SKM-1 treated with dmso at 0.1 percent for 144 hours (cell line): ENCODE measurements around the gene CFDP1.
"Not testable (repeated sequence)": the region's sequence is repeated elsewhere in the genome, so short reads cannot be mapped to it uniquely, and the experiment has no call there.

ENCODE experiments used
- DNase-seq: peaks from one replicate; lab custom pipeline; 2025; ENCODE audit not compliant: unreplicated experiment; lab: John Stamatoyannopoulos, UW

Gene CFDP1

GRCh38 chr16:75301804-75302203, 131.5 kb downstream of the CFDP1 start:
- DNase-seq = no peak

DNA sequence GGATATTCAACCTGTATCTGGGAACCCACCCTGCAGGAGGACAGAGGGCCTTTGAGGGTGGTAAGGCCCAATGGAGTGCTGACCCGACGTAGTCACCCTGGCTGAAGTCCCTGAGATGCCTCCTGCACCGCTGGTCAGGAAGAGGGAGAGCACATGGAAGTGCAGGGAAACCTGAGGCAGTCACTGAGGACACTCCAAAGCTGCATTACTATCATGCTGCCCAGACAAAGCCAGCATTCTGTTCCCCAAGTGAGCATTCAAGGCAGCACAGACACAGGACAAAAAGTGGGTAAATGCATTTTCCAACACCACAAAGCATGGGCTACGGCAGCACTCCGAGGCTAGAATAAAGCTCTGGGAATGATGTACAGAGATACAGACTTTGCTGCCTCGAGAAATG, 135.0 kb downstream of the CFDP1 start:
- no peak for DNase-seq

GRCh38 chr16:75296606-75297005, 136.7 kb downstream of the CFDP1 start:
- DNase-seq = no peak

DNA sequence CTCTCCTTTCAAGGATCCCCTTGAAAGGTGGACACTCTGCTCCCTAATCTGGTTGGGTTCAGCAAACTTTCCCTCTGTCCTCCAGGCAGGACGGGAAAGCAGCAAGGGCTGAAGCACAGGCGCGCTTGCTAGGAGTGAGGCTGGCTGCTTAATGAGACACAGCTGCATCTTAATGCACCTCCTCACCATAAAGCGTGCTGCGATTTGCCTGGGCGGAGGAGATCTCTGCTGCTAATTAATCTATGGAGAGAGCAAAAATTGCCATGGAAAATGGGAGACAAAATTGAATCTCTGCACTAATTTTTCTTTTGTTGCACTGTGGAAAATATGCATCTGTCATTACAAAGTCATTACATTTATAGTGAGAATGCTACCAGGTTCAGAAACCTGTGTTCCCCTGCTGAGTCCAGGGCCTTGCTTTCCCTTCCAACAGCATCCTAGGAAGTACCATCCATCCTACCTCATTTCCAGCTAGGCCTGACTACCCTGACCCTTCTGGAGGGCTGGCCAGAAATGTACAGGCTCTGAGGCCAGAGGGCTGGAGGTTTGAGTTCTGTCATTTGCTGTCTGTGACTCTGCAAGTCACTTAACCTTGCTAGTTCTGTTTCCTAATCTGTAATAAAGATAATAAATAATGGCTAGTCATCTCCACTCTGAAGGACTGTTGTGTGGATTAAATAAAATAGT, 138.4 kb downstream of the CFDP1 start:
- no peak for DNase-seq

- no peak for DNase-seq
Measured at GRCh38 chr16:75293772-75294171, 139.5 kb downstream of the CFDP1 start.

DNA sequence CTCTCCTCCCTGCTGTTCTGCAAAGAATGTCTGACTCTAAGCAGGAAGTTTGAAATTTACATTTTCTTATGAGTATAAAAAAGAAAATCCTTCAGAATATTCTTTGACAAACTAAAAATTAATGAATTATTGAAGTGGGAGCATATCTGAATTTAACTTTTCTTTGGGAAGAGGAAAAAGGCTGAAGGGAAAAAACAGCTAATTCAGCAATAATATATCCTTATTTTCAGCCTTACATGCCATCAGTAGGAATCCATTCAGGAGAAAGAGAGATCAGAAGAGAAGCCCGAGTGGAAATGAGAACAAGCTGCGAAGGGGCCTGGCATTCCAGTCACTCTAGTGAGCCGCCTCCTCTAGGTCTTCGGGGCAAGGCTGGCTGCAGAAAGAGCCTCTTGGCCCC, 140.1 kb downstream of the CFDP1 start:
- DNase-seq = no peak

DNA sequence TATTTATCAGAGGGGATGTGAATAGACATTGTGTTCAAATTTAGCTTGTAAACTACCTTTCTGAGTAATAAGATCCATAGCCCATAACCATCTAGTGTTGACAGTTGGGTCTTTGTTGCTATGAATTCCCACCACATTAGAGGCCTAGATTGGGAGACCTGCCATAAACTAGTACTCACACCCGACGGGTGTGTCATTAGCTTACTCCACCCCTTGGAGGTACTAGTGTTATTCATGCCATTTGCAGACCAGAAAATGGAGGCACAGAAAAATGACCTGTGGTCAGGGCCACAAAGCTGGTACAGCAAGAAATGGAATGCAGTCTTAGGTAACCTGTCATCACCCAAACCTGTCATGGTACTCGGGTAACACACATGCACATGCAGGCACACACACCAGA, 140.6 kb downstream of the CFDP1 start:
- DNase-seq = no peak

DNA sequence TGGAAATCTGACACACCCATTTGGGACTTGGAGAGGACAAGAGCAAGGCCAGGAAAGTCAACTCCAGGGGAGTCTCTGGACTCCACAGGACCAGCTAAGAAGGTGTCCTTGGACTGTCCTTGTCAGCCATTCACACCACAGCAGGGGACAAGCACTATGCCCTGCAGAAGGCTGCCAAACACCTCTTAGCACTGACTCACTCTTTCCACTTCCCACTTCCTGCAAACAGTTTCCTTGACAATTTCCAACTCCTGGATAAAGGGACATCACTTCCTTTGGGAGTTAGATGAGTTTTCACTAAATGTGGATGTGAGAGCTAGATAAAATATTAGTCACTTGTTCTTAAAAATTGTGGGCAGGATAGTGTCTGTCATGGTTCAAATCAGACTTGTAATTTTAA, 144.1 kb downstream of the CFDP1 start:
- no peak for DNase-seq

GRCh38 chr16:75288596-75289120, 144.6 kb downstream of the CFDP1 start:
- DNase-seq = no peak

DNA sequence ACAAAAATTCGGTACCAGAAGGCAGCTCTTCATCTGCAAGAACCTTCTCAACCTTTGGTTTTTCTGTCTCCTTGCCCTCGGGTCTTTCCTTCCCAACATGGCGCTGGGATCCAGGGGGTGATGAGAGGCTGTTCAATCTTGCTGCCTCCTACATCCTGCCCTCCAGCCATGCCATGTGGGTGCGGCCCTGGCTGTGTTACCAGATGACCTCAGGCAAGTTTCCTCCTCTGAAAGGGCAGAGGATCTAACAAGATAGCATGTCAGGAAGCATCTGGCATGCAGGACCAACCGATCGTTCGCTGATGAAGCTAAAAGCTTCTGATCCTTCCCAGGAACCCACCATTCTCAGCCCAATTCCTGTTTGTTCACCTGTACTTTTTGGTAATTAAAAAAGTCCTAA, 145.1 kb downstream of the CFDP1 start:
- DNase-seq = no peak

DNA sequence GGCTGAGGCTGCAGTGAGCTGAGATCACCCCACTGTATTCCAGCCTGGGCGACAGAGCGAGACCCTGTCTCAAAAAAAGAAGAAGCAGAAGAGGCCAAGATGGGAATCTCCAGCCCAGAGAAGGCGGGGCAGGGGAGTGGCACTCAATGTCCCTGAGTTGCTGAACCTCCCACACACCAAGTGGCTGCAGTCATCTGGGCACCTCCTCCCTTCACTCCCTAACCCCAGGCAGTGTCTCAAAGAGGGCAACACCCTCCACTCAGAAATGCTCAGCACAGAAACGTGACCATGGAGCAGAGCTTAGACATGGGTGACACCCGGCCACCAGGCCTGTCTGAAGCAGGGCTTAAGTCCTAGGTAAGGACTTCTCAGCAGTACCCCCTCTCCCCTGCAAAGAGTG, 145.6 kb downstream of the CFDP1 start:
- no peak for DNase-seq

GRCh38 chr16:75286389-75286788, 146.9 kb downstream of the CFDP1 start:
- no peak for DNase-seq

DNA sequence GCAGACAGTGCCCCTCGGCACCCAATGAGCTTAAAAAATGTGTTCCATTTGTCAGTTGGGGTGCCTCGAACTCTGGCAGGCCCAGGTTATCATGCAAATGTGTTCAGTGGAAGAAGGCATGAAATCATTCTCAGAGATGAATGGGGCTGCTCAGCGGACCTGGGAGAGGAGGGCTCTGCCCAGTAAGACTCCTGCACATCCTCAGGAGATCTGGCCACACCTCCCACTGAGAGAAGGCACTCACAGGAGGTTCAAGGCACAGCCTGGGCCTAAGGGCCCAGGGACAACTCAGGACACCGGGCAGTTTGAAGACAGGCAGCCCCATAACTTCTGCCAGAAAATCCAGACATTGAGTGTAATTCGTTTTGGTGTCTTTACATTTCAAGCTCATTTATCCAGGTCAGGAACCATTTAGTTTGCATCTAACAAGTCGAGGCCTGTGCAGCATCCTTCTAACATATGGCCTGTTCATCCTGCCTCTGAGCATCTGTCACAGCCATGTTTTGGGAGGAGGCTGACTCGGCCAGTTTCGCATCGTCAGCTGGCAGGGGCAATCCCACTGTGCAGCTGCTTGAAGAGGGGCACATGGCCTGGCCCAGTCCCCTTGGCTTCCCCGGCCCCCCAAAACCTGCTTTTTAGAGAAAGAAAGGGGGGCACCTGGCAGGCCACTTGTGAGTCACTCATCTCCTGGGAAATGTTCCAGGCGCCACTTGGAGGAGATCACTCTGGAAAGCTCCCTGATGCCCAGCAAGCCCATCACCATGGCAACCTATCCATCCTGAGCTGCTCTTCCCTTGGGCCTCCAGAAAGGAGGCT, 150.6 kb downstream of the CFDP1 start:
- no peak for DNase-seq

DNA sequence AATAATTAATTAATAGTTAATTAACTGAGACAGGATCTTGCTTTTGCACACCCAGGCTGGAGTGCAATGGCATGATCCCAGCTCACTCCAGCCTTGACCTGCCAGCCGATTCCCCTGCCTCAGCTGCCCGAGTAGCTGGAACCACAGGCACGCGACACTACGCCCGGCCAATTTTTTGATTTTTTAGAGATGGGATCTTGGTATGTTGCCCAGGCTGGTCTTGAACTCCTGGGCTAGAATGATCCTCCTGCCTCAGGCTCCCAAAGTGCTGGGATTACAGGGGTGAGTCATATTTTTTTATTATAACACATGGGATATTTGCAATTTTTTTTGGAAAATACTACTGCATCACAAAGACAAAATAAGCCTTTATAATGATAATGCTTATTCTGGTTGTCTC, 151.5 kb downstream of the CFDP1 start:
- DNase-seq = no peak

DNA sequence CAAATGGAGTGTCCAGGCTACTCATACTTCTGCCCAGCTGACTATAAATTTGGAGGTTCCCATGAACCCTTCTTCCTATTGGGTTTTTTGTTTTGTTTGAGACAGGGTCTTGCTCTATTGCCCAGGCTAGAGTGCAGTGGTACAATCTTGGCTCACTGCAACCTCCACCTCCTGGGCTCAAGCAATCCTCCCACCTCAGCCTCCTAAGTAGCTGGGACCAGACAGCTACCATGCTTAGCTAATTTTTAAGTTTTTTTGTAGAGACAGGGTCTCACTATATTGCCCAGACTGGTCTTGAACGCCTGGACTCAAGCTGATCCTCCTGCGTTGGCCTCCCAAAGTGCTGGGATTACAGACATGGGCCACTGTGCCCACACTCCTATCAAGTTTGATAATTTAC, 152.3 kb downstream of the CFDP1 start:
- not testable (repeated sequence) for DNase-seq

DNA sequence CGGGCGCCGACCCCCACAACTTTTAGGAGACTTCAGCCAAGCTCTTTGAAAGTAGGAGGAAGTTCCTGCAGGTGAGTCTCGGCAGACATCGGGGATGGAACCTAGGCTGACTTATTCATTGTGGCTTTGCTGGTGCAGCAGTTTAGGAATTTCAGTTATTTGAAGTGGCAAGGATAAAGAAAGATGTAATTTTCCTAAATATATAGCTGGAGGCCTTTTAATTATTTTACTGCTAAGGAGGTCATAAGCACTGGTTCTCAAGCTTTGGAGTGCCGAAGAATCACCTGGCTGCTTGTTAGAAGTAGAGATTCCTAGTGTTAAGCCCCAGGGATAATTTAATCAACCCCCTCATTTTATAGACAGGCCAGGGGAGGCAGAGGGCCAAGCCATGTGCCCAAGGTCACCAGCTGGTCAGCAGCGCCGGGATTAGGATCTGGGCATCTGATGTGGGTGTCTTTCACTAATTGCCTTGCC, 152.9 kb downstream of the CFDP1 start:
- DNase-seq = no peak

- no peak for DNase-seq
Measured at GRCh38 chr16:75279305-75279704, 154.0 kb downstream of the CFDP1 start.

DNA sequence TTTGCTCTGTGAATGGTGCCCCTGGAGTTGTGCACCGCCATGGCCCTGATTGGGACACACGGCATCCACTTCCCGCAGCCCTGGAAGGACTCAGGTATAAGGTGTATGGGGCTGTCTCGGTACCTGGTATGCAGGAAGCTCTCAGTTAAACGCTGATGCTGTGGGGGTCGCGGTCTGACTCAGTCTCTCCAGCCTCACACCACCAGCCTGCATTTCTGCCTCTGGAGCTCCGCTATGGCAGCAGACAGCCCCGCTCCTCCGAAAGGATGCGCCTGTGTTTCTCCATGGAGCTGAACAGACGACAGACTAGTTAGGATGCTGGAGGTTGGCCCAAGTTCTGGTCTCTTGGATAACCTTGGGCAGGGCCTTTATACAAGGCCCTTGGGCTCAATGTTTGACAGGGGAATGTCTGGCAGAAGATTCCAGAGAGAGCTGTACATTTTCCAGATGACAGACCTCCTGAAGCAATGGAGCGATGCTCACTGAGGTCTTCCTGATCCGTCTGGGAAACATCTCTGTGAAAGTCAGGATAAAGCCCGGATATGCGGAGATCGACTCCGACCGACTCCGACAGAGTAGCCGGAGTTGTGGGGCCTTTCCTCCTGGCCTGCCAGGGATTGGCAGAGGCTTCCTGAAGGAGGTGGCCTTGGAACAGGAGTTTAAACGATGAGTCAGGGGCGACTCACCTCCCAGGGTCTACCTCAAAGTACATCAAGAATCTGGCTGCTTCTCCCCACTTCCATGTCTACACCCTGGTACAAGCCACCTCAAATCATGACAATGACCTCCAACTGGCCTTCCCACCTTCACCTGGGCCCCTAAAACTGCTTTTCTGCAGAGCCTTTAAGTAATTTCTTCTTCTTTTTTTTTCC, 160.0 kb downstream of the CFDP1 start:
- DNase-seq = no peak

- DNase-seq = not testable (repeated sequence)
Measured at GRCh38 chr16:75272629-75273028, 160.7 kb downstream of the CFDP1 start.

GRCh38 chr16:75272097-75272551, 161.2 kb downstream of the CFDP1 start:
- peak; percentile 60 for DNase-seq

DNA sequence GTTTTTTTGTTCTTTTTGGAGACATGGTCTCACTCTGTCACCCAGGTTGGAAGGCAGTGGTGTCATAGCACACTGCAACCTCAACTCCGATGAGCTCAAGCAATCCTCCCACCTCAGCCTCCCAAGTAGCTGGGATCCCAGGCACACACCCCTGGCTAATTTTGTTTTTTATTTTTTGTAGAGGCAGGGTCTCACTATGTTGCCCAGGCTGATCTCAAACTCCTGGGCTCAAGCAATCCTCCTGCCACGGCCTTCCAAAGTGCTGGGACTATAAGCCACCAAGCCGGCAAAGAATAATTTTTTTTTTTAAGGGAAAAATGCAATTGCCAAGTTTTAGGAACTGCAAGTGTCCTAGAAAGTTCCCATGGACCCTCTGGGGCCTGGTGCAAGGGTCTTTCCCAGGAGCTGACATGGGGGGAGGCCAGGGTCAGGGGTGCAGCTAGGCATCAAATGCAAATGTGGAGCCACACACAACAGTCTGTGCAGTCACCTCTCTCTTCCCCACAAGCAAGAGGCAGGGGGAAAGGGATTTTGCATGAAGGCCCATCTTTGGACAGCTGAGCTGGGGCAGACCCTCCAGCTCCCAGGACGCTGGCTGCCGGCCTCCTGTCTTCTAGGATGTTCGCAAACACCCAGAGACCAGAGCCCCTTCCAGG, 161.7 kb downstream of the CFDP1 start:
- DNase-seq = no peak
